ENCODE data around the gene LEPROT.

The LEPROT gene

GRCh38 chr1:65479554-65480204, 59.2 kb downstream of the LEPROT start:
- no peak for DNase-seq

GRCh38 chr1:65480684-65481405, 60.4 kb downstream of the LEPROT start:
- DNase-seq, result no peak

GRCh38 chr1:65483993-65484754, 63.7 kb downstream of the LEPROT start:
- DNase-seq, result no peak

Data from NCI-H1092 treated with DMSO at 0.1 percent for 48 hours (cell line).